HG03066 (cell line): ENCODE measurements around the gene SORCS3.

Experiments
- ATAC-seq: cut with Tn5 transposase; IDR thresholded peaks from one replicate; pipeline ENCODE4 v1.9.1; 2021; ENCODE audit warnings: low read depth; ENCODE audit not compliant: unreplicated experiment

Gene SORCS3

GRCh38 chr10:105284476-105285215, 643.6 kb downstream of the SORCS3 start:
- no peak for ATAC-seq

GRCh38 chr10:105288026-105288425, 646.9 kb downstream of the SORCS3 start:
- no peak for ATAC-seq

- no peak for ATAC-seq
Observed at GRCh38 chr10:105288613-105289012, 647.5 kb downstream of the SORCS3 start.

- no peak for ATAC-seq
Observed at GRCh38 chr10:105291571-105291970, 650.5 kb downstream of the SORCS3 start.

- ATAC-seq = no peak
Observed at GRCh38 chr10:105292236-105292635, 651.1 kb downstream of the SORCS3 start.
